ENCODE results near the gene PACS2.
A peak's percentile ranks its signal among the peaks of the same experiment; 100 is the strongest.
"Not testable (repeated sequence)": the region's sequence is repeated elsewhere in the genome, so short reads cannot be mapped to it uniquely, and the experiment has no call there.

PACS2 gene

GRCh38 chr14:105333613-105334364 lies 19.2 kb downstream of the PACS2 start:
- DNase-seq = peak in 1 of 2 experiments; percentile 25

GRCh38 chr14:105334383-105335230 lies 20.1 kb downstream of the PACS2 start:
- no peak for DNase-seq

GRCh38 chr14:105335231-105335542 lies 20.6 kb downstream of the PACS2 start:
- DNase-seq = not testable (repeated sequence)

- DNase-seq = no peak
These were observed 21.4 kb downstream of the PACS2 start for GRCh38 chr14:105335735-105336476.

- DNase-seq = no peak
These were observed 22.1 kb downstream of the PACS2 start for GRCh38 chr14:105336477-105337287.

- DNase-seq = no peak
These were observed 22.9 kb downstream of the PACS2 start for GRCh38 chr14:105337433-105337832.

- no peak for DNase-seq
These were observed 23.6 kb downstream of the PACS2 start for GRCh38 chr14:105337966-105338741.

- no peak for DNase-seq
These were observed 26.5 kb downstream of the PACS2 start for GRCh38 chr14:105340821-105341733.

GRCh38 chr14:105343194-105343593 lies 28.6 kb downstream of the PACS2 start:
- peak; percentile 50 to 85 for DNase-seq

- no peak for DNase-seq
These were observed 31.6 kb downstream of the PACS2 start for GRCh38 chr14:105346200-105346533.

- DNase-seq = no peak
These were observed 32.5 kb downstream of the PACS2 start for GRCh38 chr14:105346876-105347586.

- no peak for DNase-seq
These were observed 33.0 kb downstream of the PACS2 start for GRCh38 chr14:105347587-105347968.

GRCh38 chr14:105348169-105348944 lies 33.8 kb downstream of the PACS2 start:
- DNase-seq = no peak

- DNase-seq = no peak
These were observed 34.6 kb downstream of the PACS2 start for GRCh38 chr14:105348945-105349699.

GRCh38 chr14:105349992-105350391 lies 35.4 kb downstream of the PACS2 start:
- DNase-seq = no peak

GRCh38 chr14:105350450-105351244 lies 36.1 kb downstream of the PACS2 start:
- no peak for DNase-seq

GRCh38 chr14:105351410-105351809 lies 36.9 kb downstream of the PACS2 start:
- no peak for DNase-seq

All from NCI-H2081 (cell line).